ENCODE measurements around the gene MYO5A.

The MYO5A gene

DNA sequence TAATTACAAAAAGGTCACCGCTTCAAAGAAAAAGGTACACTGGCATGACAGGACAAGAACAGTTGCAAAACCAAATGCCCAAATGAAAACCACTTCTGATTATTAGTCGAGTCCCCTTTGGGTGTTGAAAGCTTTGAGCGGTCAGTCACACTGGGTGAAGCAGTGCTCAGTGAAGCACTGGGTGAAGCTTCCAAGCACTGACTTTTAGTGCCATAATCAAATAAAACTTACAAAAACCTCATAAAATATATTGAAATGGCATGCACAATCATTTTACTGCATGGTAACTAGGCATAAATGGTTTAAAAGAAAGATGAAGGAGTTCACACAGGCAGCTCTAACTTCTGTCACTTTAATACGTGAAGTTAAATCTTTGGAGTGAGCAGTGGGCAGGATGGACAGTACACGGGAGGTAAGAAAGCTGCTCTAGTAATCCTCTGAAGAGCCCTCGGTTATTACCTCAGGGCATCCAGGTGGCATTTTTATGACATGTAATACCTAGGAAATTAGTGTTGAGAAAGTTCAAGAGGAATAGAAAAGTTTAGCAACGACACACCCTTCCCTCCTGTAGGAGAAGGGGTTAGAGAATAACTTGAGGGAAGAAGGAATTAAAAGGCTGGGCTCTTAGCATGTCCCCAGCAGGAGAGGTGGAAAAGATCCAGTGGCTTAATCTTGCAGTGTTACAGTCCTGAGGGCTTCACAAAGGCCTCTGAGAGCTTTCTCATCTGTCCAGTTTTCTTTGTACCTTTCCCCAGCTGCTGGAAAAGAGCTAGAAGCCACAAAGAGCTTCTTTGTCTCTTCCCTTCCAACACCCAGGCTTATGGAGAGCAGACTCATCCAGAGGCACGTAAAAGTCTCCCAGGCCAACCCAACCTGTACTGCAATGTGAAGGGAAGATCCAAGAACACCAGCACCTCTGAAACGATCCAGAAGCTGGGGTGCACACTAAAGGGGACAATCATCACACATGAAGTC, 168.2 kb downstream of the MYO5A start:
- no peak for TF ChIP-seq GATA2 (IDR thresholded peaks at IDR 0.05; ENCODE audit: low read depth, low read length)
- TF ChIP-seq GATA3 (IDR thresholded peaks at IDR 0.05; ENCODE audit: low read depth, low read length) = no peak

DNA sequence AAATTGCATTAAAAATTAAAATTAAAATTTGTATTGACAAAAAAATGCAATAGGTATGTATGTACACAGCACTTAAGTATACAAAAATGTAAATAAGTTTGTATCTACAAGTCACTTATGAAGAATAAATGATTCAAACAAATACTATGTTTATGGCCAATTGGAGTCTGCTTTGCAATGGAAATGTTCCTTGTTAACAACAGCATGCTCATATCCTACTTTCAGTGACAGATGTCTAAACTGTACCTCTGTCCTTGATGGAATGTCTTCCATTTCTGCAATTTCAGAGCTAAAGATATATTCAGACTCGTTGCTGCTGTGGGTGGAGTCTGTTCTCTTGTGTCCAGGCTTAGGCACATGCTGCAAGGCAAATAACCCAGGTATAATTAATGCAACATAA, 169.0 kb downstream of the MYO5A start:
- TF ChIP-seq GATA2 (IDR thresholded peaks at IDR 0.05; ENCODE audit: low read depth, low read length) = no peak
- no peak for TF ChIP-seq GATA3 (IDR thresholded peaks at IDR 0.05; ENCODE audit: low read depth, low read length)

DNA sequence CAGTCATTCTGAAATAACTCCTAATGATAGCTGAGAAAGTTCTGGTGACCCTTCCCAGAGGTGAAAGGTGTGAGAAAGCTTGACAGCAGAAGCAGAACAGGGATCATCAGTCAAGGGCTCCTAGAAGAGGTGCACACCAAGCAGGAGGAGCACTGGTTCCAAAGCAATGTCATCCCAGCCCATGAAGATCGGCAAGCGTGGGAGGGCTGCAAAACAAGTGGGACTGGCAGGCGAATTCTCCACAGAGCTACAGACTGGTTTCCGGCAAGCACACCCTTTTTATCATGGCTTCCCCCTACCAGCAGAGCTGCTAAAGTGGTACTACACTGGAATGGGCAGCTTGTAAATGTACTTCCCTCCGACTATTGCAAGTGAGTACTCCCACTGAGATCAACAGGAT, 170.7 kb downstream of the MYO5A start:
- TF ChIP-seq GATA3 (IDR thresholded peaks at IDR 0.05; ENCODE audit: low read depth, low read length) = no peak
- TF ChIP-seq GATA2 (IDR thresholded peaks at IDR 0.05; ENCODE audit: low read depth, low read length) = no peak

DNA sequence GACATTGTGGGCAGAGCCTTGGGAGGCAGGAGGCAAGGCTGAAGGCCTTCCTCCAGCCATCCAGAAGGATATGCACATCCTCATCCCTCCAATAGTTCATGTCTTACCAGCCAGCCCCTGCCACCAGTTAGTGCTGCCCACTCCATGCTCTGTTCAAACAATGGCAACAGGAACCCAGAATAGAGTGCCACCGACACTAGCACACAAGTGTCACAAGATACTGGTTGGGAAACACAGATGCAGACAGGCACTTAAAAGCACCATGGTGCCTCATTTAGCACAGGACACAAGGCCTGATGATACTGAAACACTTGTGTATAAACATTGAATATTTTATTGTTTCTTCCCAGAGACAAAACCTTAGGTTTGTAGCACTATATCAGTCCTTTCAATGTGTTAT, 176.6 kb downstream of the MYO5A start:
- no peak for TF ChIP-seq GATA3 (IDR thresholded peaks at IDR 0.05; ENCODE audit: low read depth, low read length)
- no peak for TF ChIP-seq GATA2 (IDR thresholded peaks at IDR 0.05; ENCODE audit: low read depth, low read length)

DNA sequence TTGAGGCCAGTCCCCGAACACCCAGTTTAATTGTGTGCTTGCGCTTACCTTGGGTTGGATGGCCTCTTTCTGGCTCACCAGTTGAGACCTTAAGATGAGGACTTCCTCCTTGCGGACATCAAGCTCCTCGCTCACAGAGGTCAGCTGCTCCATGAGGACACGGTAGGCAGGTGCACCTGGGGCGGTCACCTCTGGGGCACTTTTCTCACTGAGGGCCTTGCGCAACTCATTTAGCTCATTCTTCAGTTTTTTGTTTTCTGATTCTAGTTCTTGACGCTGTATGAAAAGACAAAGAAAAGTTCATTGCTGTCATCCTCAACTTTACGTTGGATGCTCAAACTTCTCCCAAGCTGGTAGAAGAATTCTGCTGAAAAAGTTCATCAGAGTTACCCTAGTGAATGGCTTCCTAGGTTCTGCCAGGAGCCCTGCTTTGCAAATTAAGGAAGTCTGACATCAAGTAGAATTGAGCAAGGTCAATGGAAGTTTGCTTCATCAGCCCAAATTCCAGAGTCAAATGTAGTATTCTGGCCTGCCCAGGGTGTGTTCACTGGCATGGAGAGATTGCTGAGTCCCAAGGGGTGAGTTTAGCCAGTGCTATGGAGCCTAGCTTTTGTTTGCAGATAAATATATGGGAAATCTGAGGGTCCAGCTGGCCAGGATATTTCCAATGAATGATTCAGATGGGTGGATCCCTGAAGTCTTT, 177.3 kb downstream of the MYO5A start:
- TF ChIP-seq GATA2 (IDR thresholded peaks at IDR 0.05; ENCODE audit: low read depth, low read length) = no peak
- TF ChIP-seq GATA3 (IDR thresholded peaks at IDR 0.05; ENCODE audit: low read depth, low read length) = no peak

DNA sequence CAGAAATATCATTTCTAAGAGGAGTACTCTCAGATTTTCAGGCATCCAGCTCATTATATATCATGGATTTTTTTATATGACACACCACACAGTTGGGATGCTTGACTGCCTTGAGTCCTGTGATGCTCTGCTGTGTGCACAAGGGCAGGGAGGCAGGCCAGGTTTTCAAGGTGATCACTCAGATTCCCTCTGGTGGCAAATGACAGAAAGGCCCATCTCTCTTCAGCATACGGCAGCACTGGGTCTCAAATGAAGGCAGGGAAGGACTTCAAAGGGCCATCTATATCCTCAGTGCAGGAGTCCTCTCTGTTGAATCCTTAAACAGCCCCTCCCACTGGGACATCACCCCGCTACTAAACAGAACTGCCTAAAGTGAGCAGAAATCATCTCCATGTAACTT, 178.3 kb downstream of the MYO5A start:
- TF ChIP-seq GATA3 (IDR thresholded peaks at IDR 0.05; ENCODE audit: low read depth, low read length) = no peak
- TF ChIP-seq GATA2 (IDR thresholded peaks at IDR 0.05; ENCODE audit: low read depth, low read length) = no peak

DNA sequence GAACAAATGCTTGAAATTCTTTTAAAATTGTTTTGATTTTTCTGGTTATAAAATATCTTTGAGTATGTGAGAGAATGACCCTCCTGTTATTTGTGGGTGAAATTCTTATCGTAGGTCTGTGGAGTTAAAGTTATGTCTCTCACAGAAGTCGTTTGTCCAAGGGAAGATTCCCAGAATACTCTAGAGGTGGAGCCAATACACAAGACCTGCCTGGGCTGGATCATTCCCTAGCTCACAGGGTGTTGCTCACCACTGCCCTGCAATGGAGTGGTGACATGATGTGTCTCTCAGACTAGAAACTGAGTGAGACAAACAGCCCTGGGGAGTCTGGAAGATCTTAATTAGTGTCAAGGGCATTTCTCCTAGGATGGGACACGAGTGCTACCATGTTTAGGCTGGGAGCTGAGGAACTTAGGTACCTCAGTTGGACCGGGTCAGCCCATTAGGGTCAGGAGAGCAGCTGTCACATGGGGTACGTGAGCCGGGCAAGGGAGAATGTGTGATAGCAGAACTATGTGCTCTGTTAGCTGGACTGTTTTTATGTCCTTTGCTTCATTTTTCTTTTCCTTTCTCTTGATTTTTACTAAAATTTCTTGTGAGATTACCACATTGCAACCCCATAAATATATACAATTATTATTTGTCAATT, 179.5 kb downstream of the MYO5A start:
- TF ChIP-seq GATA2 (IDR thresholded peaks at IDR 0.05; ENCODE audit: low read depth, low read length) (no peak), GATA3 (IDR thresholded peaks at IDR 0.05; ENCODE audit: low read depth, low read length) (no peak)

DNA sequence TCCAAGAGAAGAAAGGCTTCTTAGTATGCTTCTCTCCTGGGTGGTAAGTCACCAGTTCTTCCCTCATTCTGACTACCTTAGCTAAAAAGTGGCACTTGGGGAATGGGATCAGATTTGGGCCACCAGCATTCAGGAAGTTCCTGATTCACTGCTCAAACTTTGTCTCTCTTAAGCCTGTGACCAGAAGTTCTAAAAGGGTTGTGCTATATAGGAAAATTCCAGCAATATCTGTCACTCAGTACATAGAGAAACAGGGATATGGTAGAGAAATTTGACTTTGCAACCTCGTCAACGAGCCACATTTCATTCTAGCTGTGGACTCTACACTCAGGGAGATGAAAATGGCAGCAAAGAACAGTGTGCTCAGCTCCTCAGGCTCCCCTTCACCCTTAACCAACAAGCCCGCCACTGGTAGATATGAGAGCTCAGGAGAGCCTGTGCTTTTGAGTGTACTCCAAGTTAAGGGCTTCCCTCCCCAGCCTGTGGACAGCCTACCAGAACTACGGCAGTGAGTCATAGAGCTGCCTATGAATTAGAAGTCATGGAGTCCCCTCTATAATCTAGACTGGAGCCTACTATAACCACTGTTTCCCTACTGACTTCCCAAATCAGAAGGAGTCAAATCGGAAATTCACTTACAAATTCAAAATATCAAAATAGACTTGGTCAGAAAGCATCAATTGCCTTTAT, 180.5 kb downstream of the MYO5A start:
- TF ChIP-seq GATA3 (IDR thresholded peaks at IDR 0.05; ENCODE audit: low read depth, low read length) (no peak), GATA2 (IDR thresholded peaks at IDR 0.05; ENCODE audit: low read depth, low read length) (no peak)

DNA sequence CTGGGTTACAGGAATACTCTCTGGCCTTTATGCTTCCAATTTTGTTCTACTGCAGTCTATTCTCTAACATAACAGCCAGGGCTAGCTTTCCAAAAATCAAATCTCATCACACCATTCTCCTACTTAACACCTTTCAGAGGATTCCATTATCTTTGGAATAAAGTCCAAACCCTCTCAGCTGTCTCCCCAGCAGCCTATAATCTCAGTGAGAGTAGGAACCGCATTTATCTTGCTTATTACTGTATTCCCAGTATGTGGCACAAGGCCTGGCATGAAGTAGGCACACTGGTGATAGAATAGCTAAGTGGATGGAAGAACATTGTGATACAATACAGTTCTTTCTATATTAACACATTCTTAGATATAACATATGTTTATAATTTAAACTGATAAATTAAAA, 184.1 kb downstream of the MYO5A start:
- TF ChIP-seq GATA2 (IDR thresholded peaks at IDR 0.05; ENCODE audit: low read depth, low read length) (no peak), GATA3 (IDR thresholded peaks at IDR 0.05; ENCODE audit: low read depth, low read length) (no peak)

DNA sequence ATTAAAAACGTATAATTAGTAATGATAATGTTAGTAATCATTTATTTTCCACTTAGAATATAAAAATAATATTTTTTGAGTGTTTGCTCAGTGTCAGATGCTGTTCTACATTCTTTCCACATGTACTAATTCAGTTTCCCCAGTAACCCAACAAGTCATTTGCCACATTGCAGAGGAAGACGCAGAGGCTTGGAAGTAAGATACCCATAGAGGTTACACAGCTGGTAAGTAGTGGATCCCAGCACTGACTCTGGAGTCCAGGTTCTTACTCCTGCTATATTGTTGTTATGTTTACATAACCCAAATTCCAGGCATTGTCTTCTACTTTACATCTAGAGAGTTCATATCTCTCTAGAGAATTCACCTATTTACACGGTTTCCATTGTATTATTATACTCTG, 184.8 kb downstream of the MYO5A start:
- TF ChIP-seq GATA2 (IDR thresholded peaks at IDR 0.05; ENCODE audit: low read depth, low read length) = no peak
- no peak for TF ChIP-seq GATA3 (IDR thresholded peaks at IDR 0.05; ENCODE audit: low read depth, low read length)

DNA sequence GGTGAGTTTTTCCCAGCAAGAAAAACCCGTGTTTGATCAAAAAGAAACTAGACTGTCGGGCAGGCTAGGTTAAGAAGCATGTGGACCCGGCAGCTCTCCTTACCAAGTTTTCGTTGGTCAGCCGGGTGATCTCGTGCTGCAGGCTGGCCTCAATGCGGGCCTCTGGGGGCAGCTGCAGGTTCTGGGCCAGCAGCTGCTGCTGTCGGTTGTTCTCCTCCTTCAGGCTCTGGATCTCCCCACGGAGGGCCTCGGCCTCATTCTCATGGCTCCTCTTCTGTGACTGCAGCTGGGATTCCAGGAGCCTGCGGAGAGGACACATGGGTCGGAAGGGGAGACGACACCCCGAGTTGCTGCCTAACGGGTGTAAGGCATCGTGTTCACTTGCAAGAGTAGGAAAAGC, 188.6 kb downstream of the MYO5A start:
- no peak for TF ChIP-seq GATA3 (IDR thresholded peaks at IDR 0.05; ENCODE audit: low read depth, low read length)
- TF ChIP-seq GATA2 (IDR thresholded peaks at IDR 0.05; ENCODE audit: low read depth, low read length) = no peak

DNA sequence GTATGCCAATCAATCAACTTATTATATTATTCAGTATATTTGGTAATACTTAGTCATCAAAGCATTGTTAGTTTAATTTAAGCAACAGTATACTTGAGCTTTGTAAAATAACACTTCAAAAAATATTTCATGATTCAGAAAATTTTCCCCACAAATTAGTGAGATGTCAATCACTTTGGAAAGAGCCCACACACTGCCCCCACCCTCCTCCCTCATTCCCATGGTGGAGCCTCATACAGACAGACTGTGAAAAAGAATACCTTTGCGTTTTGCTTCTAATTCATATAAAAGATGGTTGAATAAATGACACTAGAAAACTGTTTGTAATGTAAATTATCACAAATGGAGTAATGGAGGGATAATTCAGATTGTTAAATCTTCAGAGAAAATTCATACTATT, 189.8 kb downstream of the MYO5A start:
- TF ChIP-seq GATA3 (IDR thresholded peaks at IDR 0.05; ENCODE audit: low read depth, low read length) = no peak
- TF ChIP-seq GATA2 (IDR thresholded peaks at IDR 0.05; ENCODE audit: low read depth, low read length) = no peak

DNA sequence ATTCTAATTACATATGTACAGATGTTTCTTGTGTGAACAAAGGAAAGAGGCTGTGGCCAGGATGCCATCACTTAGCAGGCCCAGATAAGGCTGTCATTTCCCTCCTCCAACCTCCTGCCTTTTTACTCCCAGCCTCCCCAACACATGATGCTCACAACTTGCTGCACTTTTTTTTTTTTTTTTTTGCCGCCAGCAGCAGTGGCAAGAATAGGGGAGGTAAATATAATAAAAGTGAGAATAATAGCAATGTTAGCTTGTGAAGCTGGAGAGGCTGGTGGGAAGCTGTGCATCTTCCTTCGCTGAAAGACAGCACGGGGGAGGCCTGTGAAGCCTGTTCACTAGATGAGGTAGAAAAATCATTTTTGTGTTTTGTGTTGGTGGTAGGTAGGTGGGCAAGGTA, 190.6 kb downstream of the MYO5A start:
- TF ChIP-seq GATA2 (IDR thresholded peaks at IDR 0.05; ENCODE audit: low read depth, low read length) = peak; percentile 13; the same call in 1 of the 2 replicates
- TF ChIP-seq GATA3 (IDR thresholded peaks at IDR 0.05; ENCODE audit: low read depth, low read length) = no peak
